HG03571 (cell line): ENCODE measurements around the gene ACP1.

Experiments used
- ATAC-seq: cut with Tn5 transposase; IDR thresholded peaks from one replicate; pipeline ENCODE4 v1.9.1; 2021; ENCODE audit not compliant: unreplicated experiment

Gene ACP1

DNA sequence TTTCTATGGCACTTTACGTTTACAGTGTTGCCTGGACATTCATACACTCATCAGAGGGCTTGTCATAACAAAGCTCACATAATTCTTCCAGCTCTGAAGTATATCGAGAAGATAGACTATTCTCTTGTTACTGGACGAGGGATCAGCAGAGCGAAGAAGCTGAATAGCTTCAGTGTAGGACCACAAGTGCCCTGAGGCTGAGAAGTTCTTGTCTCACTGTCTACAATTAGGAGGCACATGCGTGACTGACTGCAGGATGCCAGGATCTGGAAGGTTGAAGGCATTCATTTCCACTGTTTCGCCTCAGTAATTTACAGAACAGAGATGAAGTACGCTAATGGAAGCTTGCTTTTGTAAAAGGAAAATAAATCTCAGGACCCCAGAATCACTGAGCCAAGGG is 10.5 kb upstream of the ACP1 start:
- ATAC-seq: no peak

DNA sequence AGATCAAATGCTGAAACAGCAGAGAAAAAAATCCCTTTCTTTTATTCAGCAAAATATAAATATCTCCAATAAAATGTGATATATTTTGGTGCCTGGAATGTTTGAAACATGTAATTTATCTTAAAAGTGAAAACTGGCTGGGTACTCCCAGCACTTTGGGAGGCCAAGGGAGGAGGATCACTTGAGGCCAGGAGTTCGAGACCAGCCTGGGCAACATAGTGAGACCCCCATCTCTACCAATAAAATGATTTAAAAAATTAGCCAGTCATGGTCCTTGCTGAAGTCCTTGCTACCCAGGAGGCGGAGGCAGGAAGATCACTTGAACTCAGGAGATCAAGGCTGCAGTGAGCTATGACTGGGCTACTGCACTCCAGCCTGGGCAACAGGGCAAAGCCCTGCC is 9.6 kb upstream of the ACP1 start:
- ATAC-seq: no peak

DNA sequence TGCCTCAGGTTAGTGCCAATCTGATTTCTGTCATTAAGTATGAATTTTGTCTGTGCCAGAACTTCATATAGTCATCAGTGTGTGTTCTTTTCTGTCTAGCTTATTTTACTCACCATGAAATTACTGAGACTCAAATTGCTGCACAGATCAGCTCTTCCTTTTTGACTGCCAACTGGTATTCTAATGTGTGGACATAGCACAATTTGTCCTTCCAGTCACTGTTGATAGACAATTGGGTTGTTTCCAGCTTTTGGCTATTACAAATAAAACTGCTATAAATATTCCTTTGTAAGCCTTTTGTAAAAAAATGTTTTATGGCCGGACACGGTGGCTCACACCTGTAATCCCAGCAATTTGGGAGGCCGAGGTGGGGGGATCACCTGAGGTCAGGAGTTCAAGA is 8.7 kb upstream of the ACP1 start:
- ATAC-seq: no peak

DNA sequence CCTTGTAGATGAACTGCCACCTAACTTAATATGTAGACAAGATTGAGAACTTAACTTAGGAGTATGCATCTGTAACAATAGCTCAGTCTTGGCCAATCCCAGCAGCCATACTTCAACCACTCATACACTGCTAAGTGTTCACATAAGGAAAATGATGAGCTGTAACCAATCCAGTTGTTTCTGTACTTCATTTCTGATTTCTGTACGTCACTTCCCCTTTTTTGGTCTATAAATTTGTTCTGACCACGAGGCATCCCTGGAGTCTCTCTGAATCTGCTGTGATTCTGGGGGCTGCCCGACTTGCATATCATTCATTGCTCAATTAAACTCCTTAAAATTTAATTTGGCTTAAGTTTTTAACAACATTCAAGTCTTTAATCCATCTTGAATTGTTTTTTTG is 7.3 kb upstream of the ACP1 start:
- ATAC-seq: no peak

DNA sequence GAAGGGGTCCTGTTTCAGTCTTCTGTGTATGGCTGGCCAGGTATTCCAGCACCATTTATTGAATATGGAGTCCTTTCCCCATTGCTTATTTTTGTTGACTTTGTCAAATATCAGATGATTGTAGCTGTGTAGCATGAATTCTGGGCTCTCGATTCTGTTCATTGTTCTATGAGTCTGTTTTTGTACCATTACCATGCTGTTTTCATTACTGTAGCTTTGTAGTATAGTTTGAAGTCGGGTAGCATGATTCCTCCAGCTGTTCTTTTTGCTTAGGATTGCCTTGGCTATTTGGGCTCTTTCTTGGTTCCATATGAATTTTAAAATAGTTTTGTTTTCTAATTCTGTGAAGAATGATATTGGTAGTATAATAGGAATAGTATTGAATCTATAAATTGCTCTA is 6.9 kb upstream of the ACP1 start:
- no peak for ATAC-seq

DNA sequence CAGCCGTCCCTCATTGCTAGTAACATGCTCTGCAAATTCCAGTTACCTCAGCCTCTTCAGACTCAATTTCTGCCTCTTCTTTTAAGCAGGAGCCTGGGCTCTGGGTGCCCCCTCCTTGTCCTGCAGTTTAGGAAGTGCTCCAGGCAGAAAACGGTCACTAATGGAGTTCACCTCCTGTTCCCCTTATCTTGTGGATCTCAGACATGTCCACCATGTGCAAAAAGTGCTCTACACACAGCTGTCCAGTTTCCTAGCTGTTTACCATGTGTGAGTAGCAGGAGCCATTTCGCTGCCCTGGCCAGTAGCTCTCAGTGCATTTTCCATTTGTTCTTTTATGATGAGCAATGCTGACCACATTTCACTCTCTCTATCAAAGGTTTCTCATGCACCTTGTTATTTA is 5.8 kb upstream of the ACP1 start:
- ATAC-seq: no peak

DNA sequence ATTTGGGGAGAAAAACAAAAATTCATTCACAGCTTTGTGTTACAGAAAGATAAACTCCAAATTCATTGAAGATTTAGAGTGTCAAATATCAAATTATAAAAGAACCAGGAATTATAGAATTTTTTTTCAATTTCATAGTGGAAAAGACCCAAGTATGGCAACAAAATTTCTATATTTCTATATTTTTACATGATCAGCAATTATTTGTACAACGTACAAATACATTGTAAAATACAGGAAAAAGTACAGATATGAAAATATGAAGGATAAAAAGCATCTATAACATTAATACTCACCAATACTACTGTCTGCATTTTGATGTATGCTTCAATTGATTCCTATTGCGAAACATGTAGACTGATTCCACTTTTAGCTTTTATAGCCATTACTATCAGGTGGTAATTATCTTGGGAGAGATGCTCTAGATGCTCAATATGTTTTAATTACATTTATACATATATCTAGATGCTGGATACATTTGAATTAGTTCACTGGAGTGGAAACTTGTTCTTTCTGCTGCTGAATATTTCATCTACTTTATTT is 4.9 kb upstream of the ACP1 start:
- ATAC-seq: no peak

DNA sequence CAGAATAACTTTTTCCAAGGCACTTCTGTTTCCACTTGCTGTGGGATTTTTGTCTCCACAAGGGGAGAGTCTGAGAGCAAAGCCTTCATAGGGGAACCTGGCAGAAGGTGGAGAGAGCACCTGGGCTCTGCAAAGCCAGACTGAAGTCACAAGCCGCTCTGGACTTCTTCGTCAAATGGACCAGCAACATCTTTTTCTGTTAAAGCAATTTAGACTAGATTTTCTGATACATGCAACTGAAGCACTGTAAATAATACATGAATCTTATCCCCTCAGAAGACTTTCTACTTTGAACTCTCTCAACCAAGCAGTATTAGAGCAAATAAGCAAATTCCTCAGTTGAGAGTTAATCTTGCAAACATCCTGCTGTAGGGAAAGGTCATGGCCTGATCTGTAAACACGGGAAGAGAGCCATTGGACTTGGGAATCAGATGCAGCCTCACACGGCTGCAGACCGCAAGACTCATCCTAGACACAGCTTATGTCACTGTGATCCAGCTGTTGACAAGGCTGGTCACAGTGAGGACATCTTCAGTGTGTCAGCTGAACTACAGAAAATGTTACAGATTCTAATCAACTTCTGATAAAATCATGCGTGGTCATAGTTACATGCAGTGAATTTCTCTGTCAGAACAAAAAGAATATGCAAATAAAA is 4.1 kb upstream of the ACP1 start:
- ATAC-seq: no peak

DNA sequence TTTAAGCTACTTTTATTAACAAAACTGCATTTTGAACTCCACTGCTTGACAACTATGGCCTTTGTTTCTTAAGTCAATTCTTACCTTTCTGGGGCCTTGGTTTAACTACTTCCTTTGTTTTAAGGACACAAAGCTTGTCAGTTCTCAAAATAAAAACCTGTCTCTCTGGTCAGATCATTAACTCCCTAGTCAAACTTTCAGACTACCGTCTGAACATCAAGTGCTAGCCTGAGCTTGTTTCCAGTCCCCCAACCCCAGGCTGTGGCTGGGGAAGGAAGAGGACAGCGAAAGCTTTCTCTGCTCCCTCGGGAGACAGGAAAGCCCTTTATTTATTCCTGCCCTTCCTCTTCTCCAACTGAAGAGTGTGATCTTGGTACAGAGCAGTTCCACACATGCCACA is 2.6 kb upstream of the ACP1 start:
- no peak for ATAC-seq

DNA sequence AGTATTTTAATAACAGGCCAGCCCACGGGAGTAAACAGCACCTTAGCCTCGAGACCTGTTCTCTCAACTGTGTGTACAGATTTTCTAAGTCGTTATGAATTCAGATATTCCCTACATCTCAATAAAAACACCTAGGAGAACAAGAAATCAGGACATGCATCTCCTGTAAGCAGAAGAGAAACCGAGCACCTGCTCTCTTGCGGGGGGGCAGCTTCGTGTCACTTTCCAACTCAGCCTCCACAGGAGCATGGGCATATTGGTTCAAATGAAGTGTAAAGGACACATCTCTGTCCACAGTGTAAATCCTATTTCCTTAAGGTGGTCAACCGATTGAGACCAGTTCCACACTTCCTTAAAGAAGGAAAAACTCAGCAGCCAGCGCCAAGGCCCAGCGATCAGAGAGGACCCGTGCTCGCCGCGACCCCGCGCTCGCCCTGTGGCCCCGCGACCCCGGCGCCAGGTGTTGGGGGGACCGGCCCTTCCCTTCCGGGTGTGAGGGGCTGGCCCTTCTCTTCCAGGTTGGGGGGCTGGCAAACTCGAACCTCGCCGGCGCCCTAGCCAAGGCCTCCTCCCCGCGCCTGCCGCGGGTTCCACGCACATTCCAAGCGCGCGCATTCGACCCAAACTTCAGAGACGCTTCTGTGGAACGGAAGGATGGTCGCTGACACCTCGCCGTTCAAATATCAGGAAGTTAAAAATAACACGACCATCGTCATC is 1.6 kb upstream of the ACP1 start:
- no peak for ATAC-seq

DNA sequence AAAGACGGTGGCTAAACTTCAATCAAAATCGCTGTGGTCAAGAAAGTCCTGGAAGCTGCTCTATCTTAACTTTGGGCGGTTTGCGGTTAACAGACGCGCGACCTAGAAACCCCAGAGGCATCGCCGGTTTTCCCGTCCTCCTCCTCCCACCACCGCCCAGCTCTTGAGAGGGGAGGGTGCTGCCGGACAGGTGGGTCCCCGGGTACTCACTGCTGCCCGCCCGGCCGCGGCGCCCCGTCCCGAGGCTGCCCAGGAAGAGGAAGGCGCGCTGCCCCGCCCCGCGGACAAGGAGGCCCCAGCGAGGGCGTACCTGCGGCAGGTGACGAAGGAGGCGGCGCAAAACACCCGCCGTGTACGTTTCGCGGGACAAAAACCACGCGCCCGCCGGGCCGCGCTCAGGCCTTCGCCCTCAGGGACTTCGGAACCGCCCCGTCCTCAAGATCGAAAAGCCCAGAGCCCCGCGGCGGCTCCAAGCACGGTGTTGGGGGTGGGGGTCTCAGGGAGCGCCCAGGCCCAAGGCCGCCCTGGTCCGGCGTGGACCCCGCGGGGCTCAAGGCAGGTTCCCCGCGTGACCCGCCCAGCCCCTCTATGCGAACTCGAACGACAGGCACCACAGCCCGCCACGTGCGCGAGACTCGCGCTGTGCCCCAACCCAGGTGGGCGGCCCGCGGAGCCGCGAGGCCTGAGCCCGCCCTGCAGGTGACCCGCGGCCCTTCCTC is 814 bp upstream of the ACP1 start, which contains the start of gene SH3YL1:
TSS of gene SH3YL1 (minus strand) at position 259 of the 719 bp plus-strand sequence. CDS start at position 211, 48 bp downstream.
- peak; percentile 18 for ATAC-seq

DNA sequence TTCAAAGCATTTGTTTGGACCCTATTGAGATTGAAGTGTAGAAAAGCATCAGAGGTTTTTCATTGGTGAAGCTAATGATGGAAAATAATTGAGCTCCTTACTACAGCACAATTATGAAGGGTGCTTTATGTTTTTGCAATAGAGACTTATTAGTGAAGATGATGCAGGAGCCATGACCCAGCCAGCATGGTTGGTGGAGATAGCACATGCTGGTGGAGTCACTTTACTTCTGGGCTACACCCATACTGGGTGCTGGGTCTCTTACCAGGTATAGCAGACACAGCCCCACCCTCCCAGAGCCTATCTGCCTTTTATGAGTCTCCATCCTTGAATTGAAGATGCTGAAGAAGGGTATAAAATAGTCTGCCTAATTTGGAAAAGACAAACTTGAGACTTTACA is 3.6 kb downstream of the ACP1 start:
- ATAC-seq: no peak

DNA sequence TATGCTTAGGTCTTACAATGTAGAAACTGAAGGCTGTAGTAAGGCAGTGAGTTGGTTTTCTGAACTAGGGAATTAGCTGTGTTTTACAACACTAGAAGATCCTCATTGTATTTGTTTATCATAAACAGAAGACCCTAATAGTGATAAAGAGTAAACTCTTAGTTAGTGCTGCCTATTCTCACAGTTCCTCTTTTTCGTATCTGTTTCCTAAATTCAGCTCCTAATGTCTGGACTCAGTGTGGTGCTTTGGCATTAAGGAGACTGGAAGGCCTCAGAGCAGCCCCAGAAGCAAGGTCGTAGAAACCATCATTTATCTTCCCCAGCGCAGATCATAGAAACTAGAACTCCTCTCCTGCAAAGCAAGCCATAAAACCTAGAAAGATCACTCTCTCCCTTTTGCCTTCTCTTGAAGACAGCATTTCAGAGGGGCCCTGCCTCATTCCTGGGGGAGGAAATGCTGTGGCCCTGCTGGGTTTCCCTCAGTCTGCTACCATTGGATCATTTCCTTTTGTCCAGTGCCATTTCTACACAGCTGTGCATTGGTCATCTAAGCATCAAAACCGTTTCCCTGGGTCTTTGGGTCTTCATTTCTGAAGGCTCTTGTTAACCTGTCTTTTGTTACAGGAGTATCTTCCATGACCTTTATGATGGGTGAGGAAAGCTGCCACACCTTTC is 4.7 kb downstream of the ACP1 start:
- ATAC-seq: no peak

DNA sequence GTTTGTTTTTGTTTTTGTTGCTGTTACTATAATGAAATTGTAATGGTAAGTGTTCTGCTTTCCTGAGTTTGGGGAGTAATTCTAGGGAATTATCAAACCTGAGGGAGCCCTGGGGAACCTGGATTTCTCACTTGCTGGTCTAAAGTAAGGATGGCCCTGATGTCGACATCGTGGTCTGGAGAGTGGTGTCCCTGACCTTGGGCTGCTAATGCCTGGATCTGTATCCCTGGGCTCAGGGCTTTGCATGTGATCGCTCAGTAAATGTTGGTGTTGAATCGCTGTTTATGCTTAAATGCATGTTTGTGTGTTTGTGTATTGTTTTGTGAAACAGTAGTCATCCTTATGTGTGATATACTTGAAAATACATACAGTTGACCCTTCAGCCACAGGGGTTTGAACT is 6.1 kb downstream of the ACP1 start:
- no peak for ATAC-seq

DNA sequence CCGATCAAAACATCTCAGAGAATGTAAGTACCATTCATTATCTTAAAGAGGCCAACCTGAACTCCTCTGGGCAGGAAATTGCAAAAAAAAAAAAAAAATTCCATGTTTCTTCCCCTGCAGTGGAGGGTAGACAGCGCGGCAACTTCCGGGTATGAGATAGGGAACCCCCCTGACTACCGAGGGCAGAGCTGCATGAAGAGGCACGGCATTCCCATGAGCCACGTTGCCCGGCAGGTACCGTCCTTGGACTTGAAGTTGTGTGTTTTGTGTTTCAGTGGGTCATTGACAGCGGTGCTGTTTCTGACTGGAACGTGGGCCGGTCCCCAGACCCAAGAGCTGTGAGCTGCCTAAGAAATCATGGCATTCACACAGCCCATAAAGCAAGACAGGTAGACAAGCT is 7.2 kb downstream of the ACP1 start:
- ATAC-seq: no peak

DNA sequence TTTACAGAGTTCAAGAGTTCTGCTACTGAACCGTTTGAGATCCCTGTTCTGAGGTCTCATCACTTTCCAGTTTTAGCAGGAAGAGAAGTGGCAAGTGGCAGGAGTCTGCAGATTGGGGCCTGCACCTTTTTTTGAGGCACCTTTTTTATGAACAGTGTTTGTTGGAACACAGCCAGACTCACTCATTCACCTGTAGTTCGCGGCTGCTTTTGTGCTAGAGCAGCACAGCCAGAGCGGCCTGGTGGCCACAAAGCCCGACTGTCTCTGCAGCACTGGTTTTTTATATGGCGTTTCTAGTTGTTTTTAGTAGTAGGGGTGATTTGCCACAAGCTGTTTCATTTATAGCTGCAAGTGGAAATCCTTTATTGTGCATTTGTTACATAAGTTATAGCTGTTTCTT is 8.6 kb downstream of the ACP1 start:
- no peak for ATAC-seq

DNA sequence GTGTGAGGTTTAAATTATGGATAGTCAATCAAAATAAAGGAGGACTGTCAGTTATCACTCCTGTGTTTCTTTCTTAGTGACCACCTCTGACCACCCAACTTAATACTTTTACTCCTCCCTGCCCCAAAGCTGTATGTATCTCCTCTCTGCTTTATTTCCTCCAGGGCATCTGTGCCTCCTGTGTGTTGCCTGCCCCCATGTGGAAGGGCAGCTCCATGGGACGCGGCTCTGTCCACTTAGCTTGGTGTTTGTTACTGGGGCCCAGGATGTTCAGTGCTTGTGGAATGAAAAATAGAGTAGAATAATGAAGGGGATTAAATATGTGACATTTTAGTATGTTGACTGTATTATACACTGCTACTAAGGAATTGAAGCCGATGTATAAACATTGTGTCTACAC is 9.8 kb downstream of the ACP1 start:
- no peak for ATAC-seq

DNA sequence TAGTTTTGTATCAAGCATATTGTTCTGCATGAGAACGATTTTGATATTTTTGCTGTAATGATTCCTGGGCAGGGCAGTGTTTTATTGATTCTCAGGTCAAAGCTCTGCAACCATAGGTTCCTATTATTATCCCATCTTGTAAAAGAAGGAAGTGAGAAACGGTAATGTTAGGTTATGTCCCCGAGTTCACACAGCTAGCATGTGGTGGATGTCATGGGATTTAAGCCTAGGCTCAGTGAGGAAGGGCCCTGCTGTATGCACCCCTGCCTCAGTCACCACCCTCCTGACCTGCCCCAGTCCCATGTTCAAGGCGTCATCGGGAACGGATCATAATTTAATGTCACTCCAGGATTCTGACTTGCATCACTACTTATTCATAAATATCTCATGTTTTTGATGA is 10.7 kb downstream of the ACP1 start:
- peak; percentile 87 for ATAC-seq

DNA sequence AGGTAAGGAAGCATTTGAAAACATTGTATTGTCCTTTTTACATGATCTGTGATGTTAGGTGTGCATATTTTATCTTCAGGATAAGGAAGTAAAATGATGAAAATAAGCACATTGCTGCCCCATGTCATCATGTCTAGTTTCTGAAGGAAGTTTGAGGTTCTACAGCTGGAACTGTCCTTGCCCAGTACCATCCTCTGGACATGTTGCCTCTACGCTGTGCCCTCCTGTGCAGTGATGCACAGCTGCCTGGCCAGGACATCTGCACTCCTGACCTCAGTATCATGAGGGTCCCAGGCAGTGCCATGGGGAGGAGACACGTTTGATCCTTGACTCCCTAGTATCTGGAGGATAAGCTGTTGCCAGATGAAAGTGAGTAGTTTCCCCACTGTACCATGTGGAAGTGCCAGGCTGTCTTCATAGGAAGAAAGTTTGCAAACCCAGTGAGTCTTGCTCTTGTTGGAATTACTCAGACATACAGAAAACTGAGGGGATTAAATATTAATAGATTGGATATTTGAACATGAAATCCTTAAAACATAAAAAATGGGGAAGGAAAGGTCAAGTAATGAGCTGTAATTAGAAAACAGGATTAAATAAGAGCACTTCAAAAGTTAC is 13.7 kb downstream of the ACP1 start:
- ATAC-seq: no peak

DNA sequence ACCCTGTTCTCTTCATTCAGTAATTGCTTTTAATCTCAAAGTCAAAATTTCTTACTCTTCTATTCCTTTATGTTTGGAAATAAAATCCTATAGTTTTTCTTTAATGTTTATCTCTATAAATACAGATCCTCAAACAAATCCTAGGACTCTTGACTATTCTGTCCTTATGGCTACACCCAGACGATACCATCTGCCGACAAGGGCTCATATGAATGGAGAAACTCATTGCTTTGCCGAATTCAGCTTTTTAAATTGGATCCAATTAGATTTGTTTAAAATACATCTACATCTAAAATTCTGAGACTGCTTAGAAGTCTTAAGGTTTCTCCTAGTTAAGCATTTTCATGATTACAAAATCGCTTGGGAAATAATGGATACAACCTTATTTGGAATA is 14.2 kb downstream of the ACP1 start:
- no peak for ATAC-seq

DNA sequence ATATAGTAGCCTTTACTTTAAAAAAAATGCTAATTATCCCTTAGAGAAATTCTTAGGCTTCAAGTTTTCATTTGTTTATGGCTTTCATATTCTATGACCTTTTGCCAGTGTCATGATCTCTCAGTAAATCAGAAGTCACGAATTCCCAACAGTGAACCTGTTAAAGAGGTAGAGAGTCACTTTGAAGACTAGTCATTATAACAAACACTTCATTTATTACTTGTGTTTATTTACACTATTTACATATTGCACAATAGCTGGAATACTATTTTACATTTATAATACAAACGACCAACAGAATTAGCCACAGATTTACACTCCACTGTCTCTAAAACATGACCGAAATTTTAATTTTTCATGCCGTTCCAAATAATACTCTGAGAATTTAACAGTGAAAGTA is 14.6 kb downstream of the ACP1 start:
- no peak for ATAC-seq
